SK-N-SH (cell line): ENCODE measurements around the gene PLA2G2C.

Experiments used
- FOXJ3 ChIP-seq: sonication (generic); formaldehyde crosslinking; IDR thresholded peaks from 2 replicates; pipeline ENCODE4 v1.5.1; 2020; ENCODE audit warnings: mild to moderate bottlenecking, missing genetic modification reagents
- POLR2AphosphoS5 ChIP-seq: IDR thresholded peaks from 2 replicates; pipeline ENCODE4 v1.6.1; 2012; ENCODE audit warnings: low read depth, low read length
- RFX5 ChIP-seq: IDR thresholded peaks from 2 replicates; pipeline ENCODE4 v1.6.1; 2012; ENCODE audit warnings: mild to moderate bottlenecking, improper control_type of control experiment, low read length
- SIN3A ChIP-seq: IDR thresholded peaks from 2 replicates; pipeline ENCODE4 v1.6.1; 2012; ENCODE audit warnings: low read depth, mild to moderate bottlenecking, low read length, moderate library complexity, borderline replicate concordance
- TAF1 ChIP-seq: IDR thresholded peaks from 2 replicates; pipeline ENCODE4 v1.6.1; 2012; ENCODE audit warnings: low read depth, mild to moderate bottlenecking, low read length, moderate library complexity, borderline replicate concordance
- TF ChIP-seq, protein P1 (sequence below): fragments of 200-600 bp; sonication (generic); IDR thresholded peaks from 2 replicates; pipeline ENCODE4 v1.6.1; 2017; ENCODE audit warnings: antibody characterized with exemption, mild to moderate bottlenecking, moderate library complexity

DNA sequence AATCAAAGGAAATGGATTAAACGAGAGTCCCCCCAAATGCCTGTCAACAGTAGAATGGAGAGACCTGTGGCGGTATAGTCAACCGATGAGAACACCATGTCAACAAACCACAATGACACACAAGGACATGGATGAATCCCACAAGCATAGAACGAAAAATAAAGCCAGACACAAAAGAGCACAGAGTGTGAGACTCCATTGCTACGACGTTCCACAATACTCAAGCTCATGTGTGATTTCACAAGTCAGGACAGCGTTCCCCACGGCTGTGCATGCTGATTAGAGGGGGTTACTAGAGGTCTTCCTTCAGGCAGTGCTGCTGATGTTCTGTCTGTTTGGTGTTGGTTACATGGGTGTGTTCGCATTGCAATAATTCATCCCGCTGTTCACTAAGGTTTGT lies 61.2 kb downstream of the PLA2G2C start:
- TF ChIP-seq POLR2AphosphoS5 (no peak), TAF1 (no peak), FOXJ3 (CRISPR knock-in tag) (no peak), RFX5 (no peak), SIN3A (no peak)
- TF ChIP-seq, protein P1, sequence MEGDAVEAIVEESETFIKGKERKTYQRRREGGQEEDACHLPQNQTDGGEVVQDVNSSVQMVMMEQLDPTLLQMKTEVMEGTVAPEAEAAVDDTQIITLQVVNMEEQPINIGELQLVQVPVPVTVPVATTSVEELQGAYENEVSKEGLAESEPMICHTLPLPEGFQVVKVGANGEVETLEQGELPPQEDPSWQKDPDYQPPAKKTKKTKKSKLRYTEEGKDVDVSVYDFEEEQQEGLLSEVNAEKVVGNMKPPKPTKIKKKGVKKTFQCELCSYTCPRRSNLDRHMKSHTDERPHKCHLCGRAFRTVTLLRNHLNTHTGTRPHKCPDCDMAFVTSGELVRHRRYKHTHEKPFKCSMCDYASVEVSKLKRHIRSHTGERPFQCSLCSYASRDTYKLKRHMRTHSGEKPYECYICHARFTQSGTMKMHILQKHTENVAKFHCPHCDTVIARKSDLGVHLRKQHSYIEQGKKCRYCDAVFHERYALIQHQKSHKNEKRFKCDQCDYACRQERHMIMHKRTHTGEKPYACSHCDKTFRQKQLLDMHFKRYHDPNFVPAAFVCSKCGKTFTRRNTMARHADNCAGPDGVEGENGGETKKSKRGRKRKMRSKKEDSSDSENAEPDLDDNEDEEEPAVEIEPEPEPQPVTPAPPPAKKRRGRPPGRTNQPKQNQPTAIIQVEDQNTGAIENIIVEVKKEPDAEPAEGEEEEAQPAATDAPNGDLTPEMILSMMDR: no peak
